GM12873 (cell line): ENCODE data around the gene CCR2.

ENCODE experiments used
- CTCF ChIP-seq: IDR thresholded peaks from 2 replicates; pipeline ENCODE4 v1.5.1; 2012; ENCODE audit warnings: low read depth, mild to moderate bottlenecking, moderate library complexity, low read length, control low read depth; ENCODE audit not compliant: insufficient read depth; ENCODE audit errors: missing control alignments

CCR2 gene

GRCh38 chr3:46407970-46408369 lies 54.1 kb downstream of the CCR2 start:
- TF ChIP-seq CTCF = no peak

- TF ChIP-seq CTCF = no peak
These were observed 54.9 kb downstream of the CCR2 start for GRCh38 chr3:46408853-46409252.

GRCh38 chr3:46409739-46410489 lies 56.0 kb downstream of the CCR2 start:
- TF ChIP-seq CTCF = no peak
